GM18867 (cell line): ENCODE measurements around the gene SLC25A21.
"Not testable (repeated sequence)": the region's sequence is repeated elsewhere in the genome, so short reads cannot be mapped to it uniquely, and the experiment has no call there.

Source experiments
- ATAC-seq: cut with Tn5 transposase; IDR thresholded peaks from one replicate; pipeline ENCODE4 v1.9.1; 2021; ENCODE audit warnings: mild to moderate bottlenecking, moderate library complexity; ENCODE audit not compliant: unreplicated experiment

Gene SLC25A21

GRCh38 chr14:36900846-36901245 is 271.6 kb downstream of the SLC25A21 start:
- ATAC-seq: no peak

DNA sequence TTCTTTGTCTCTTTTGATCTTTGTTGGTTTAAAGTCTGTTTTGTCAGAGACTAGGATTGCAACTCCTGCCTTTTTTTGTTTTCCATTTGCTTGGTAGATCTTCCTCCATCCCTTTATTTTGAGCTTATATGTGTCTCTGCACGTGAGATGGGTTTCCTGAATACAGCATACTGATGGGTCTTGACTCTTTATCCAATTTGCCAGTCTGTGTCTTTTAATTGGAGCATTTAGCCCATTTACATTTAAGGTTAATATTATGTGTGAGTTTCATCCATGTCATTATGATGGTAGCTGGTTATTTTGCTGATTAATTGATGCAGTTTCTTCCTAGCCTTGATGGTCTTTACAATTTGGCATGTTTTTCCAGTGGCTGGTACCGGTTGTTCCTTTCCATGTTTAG is 276.1 kb downstream of the SLC25A21 start:
- not testable (repeated sequence) for ATAC-seq

GRCh38 chr14:36884049-36884448 is 288.4 kb downstream of the SLC25A21 start:
- no peak for ATAC-seq

DNA sequence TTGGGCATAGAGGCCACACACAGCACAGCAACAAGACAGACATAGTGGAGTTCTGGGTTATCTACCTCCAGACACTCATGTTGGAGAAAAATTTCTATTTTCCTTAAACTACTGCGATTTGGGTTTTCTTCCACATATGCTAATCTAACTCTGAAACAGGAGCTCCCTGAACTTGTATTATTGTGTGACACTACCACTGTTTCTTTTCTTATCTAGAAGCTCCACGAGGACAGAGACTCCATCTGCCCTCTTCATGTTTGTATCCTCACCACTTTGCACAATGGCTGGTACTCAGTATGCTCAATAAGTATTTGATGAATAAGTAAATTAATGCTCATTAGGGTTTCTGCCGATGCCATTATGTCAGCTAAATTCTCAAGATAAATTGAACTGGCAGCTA is 292.1 kb downstream of the SLC25A21 start:
- no peak for ATAC-seq

- ATAC-seq: no peak
Observed at GRCh38 chr14:36879558-36879957, 292.8 kb downstream of the SLC25A21 start.

- no peak for ATAC-seq
Observed at GRCh38 chr14:36874396-36875138, 297.8 kb downstream of the SLC25A21 start.

GRCh38 chr14:36870776-36871175 is 301.6 kb downstream of the SLC25A21 start:
- ATAC-seq: no peak

- no peak for ATAC-seq
Observed at GRCh38 chr14:36869125-36869524, 303.3 kb downstream of the SLC25A21 start.

DNA sequence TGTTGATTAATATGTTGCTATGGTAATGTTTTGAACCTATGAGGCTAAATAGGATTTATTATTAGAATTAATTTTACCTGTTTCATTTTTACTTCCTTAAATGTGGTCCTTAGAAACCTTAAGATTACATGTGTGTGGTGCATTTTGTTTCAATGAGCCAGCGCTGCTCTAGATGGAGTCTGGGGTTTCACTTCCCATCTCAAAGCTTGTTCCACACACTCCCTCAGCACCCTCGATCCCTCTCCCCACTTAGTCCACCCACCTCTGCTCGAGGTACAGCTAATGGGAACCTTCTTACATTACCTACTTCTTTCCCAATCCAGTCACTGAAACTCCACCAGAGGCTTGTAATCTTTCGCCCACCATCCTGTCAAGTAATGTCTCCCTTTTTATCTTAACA is 305.5 kb downstream of the SLC25A21 start:
- ATAC-seq: peak; percentile 84

GRCh38 chr14:36863271-36863670 is 309.1 kb downstream of the SLC25A21 start:
- ATAC-seq: no peak

DNA sequence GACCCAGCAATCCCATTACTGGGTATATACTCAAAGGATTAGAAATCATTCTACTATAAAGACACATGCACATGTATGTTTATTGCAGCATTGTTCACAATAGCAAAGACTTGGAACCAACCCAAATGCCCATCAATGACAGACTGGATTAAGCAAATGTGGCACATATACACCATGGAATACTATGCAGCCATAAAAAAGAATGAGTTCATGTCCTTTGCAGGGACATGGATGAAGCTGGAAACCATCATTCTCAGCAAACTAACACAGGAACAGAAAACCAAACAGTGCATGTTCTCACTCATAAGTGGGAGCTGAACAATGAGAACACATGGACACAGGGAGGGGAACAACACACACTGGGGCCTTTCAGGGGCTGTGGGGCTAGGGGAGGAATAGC is 310.2 kb downstream of the SLC25A21 start:
- ATAC-seq: not testable (repeated sequence)

DNA sequence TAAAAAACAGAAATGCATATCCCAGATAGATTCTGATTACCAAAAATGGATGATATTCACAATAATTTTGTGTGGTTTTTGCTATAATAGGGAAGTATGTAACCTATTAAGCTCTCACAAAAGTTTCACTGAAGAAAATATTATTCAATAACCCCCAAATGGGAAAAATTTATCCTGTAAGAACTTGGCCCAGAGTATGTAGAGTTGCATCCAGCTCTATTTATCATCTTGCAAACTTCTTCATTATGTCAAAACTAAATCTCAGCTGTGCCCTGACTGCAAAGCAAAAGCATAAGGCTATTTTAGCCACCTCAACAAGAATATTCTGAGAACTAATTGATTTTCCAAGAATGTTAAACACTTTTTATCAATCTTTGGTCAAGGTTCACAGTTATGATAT is 311.6 kb downstream of the SLC25A21 start:
- ATAC-seq: no peak

- ATAC-seq: no peak
Observed at GRCh38 chr14:36859119-36859518, 313.3 kb downstream of the SLC25A21 start.

DNA sequence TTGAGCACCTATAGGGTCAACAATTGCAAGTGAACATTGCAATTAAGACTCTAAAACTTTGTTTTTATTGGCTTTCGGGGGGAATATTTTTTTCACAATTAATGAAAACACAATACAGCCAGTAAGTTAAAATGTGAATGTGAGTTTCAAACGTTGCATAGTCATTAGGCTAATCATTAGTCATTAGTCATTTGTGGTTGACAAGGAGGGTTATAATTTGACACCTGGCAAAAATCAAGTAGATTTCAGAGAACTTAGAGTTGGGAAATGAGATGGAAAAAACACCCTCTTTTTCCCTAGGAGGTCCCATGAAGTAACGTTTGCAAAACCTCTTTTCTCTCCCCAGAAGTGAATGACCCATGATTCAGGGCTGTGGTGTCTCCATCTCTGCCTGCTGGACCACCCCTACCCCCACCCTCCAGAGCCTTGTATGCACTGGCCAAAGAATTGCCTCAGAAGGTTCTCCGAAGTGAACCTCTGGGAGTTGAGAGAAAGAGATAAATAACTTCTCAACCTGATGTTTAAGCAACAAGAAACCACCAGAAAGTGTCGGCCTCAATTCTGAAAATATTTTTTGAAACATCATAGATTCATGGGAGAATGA is 314.5 kb downstream of the SLC25A21 start:
- no peak for ATAC-seq

DNA sequence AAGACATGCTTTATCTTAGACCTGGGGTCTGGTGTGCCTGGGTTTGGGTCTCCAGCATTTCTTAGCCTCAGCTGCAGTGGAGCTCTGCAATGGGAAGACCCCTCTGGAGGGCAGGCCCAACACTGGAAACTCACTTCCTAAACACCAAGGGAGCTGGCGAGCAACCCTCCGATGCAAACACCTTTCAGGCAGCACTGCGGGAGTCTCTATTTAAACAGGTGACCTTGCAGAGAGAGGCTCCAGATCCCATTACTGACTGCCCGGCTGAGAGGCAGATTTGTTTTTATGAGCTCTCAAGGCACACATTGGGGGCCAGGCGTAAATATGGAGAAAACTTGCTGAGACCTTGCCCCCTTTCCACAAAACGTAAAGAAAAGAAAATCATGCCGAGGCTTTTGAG is 315.3 kb downstream of the SLC25A21 start:
- no peak for ATAC-seq

GRCh38 chr14:36856095-36856878 is 316.1 kb downstream of the SLC25A21 start:
- no peak for ATAC-seq

DNA sequence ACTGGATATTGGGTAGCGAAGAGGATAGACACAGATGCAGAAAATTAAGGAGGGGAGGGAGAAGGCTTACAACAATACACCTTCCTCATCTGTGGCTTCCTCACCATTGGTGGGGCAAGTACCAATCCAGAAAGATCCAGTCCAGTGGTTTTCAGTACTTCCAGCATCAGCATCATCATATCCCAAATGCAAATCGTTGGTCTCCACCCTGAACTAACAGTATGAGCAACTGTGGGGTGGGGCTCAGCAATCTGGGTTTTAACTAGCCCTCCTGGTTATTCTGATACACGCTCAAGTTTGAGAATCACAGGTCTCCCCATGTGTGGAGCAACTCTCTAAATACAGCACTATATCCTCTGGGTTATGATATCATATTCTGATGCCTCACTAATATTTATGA is 317.0 kb downstream of the SLC25A21 start:
- ATAC-seq: no peak

GRCh38 chr14:36852981-36853691 is 319.3 kb downstream of the SLC25A21 start:
- no peak for ATAC-seq

- ATAC-seq: no peak
Observed at GRCh38 chr14:36848213-36848612, 324.2 kb downstream of the SLC25A21 start.

GRCh38 chr14:36847366-36847765 is 325.0 kb downstream of the SLC25A21 start:
- ATAC-seq: no peak

DNA sequence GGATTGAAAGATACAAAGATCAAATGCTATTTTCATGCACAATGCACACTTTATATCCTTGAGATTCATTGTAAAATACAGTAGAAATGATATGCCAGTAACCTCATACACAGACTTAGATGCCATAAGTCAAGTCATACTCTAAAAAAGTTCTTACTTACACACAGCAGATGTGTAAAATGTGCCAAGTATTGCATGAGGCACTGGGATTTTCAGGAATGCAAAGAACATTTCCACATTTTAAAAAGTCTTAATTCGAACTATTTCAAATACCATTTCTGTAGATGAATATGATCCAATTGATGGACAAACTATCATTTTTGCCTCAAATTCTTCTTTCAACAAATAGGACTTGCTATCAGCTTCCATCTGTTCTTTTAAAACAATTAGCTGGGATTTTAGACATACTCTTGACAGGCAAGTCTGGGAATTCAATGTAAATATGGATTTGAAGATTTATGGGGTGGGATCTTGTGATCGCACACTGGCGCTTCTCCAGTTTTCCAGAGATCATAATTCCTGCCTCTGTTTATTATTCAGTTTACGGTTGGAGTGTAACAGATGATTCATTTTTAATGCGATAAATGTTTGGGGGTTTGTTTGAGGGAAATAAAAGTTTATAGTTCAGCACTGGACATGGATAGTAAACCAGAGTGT is 326.9 kb downstream of the SLC25A21 start:
- no peak for ATAC-seq
